Fibroblast of skin of abdomen (primary cell): ENCODE results near the gene ARL11.

ENCODE experiments used
- DNase-seq: peaks from one replicate; pipeline ENCODE4 v3.0.0-alpha.2; 2013

ARL11 gene

DNA sequence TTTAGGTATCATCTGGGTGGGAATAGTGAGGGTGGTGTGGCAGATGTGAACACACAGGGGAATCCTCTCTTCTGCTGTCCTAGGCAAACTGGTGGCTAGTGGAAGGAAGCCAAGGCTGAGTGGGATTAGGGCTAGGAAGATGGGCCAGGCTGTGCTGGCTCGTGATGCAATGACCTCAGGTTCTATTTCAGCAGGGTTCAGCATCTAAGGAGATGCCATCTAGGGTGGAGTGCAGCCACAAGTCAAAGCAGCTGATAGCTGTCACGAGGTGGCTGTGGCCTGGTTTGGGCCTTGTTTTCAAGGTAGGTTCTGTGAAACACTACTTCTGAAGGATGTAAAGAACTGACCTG lies 21.6 kb downstream of the ARL11 start:
- no peak for DNase-seq

DNA sequence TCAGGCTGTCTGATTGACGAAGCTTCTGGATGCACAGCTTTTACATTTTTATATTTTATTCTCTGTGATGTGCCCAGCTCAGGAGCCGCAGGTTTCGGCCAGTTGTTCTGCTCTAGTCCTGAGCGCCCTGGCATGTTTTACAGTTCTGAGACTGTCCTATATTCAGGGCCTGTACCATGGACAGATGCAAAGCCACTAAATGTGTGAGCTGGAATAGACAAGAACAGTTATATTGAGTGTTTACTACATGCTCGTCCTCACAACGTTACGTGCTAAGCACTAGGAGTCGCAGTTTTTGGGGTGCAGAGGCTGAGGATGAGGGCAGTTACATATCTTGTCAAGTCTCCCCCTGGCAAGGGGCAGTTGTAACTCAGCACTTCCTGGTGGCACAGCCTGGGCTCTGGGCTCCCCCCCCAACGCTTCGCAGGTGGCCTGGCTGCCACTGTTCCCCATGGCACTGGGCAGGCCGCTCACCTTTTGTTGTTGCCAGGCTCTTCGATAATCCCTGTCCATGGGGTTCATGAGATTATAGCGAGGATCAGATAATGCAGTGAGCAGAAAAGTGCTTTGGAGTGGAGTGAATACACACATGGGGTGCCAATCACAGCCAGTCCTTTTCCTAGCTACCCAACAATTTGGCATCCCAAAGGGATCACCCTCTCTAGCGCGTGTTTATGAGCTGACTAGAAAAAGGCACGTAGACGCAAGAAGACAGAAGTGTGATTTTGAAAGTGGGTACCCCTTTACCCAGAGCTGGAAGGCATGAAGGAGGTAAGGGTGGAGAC lies 23.5 kb downstream of the ARL11 start:
- DNase-seq, result no peak

DNA sequence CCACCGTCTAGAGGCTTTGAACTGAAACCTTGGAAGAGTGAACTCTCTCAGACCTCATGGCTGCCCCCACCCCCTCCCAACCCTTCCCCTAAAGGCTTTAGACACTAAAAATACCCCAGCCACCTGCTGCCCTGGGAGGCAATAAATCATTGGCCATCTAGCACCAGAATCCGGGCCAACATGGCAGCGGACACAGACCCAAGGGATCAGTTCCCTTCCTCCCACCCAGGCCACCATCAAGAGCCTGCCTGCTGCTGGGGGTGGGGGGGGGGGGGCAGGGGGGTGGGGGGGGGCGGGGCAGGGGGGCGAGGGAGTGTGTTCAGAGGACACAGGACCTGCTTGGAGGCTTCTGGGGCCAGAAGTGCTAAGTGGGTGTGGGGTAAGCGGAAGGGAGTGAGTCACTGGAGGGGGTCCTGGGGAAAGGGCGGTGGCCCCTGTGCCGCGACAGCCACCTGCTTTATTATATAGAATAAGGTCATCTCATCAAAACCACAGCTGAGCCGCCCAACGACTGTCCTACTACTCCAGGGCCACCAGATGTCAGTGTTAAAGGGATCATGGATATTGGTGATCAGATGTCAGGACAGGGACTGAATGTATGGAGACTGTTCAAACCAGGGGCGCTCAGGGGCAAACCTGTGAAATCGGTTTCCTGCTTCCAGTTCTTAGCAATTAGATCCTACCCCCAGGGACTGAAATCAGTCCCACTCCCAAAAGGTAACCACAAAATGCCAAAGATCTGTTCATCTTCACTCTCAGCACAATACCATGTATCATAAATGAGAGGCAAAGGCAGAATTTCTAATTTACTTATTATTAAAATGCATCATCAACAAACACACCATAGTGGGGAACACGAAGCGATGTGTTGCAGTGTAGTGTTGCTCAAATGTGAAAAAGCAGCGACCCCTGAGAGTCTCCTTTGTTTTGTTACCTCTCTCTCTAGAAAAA lies 24.3 kb downstream of the ARL11 start:
- peak; percentile 30 for DNase-seq

DNA sequence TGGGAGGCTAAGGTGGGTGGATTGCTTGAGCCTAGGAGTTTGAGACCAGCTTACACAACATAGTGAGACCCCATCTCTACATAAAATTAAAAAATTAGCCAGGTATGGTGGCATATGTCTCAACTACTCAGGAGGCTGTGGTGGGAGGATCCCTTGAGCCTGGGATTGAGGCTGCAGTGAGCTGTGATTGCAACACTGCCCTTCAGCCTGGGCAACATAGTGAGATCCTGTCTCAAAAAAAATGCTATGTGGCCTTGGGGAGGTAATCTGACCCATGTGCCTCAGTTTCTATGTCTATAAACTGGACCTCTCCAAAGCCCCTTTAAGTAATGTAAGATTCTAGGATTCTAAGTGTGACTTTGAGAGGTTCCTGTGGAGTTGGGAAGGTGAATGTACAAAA lies 25.2 kb downstream of the ARL11 start:
- no peak for DNase-seq

DNA sequence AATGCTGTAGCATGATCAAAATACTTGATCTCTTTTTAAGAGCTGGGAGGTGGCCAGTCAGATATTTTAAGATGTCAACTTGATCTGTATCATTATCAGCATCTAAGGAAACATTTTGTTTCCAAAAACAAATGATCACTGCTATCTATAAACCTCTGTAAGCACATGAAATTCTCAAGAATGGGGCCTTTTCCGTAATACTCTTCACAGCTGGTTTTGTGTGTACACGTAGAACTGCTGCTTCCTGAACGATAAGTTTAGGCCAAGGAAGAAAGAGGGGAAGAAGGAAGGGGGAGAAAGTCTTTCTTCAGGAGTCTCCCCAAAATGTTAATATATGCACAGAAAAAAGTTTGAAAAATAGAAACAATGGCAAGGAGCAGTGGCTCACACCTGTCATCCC lies 25.7 kb downstream of the ARL11 start:
- DNase-seq, result no peak

DNA sequence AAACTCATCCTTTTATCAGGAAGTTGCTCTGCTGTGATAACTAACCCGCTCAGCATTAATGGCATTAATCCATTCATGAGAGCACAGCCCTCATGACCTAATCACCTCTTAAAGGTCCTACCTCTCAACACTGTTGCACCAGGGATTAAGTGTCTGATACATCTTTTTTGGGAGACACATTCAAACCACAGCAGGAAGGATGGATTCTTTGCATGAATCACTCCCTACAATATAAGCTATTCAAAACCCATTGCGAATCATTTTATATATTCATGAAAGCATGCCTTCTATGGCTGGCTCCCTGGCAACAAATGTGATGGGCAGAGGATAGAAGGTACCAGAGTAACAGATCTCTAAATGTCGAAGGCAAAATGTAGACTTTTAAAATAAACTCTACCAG lies 27.6 kb downstream of the ARL11 start:
- DNase-seq, result peak; percentile 51

DNA sequence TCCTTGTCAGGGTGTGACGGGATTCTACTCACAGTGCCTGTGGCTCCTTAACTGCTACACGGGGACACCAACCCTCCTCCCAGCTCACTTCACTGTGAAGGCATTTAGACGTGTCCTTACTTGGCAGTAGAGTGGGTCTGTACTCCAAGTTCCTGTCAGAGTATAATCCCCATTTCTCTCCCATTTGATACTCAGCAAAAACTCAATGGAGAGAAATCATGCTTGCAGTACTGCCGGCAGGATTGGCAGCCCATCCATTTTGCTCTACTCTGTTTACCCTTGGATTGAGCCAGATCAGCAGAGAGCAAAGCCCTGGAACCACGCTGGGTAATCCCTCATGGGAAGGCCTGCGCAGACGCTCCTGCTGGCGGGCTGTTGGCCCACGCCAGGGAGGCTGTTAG lies 28.9 kb downstream of the ARL11 start:
- DNase-seq, result no peak

DNA sequence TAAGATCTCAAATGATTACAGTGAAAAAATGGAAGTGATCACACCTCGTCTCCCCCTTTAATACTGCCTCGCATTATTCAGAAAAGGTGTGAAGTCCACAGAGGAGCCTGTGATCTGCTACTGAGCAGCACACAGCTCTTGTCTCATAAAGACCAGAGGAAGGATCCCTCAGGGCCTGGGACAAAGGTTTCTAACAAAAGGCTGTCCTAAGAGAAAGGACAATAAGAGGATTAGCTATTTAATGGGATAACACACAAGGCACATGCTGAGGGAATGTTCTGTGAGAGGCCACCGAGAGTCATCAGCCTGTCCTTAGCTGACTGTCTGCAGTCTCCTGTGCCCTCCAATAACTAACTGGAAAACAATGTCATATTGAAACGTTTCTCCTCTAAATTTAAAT lies 36.3 kb downstream of the ARL11 start:
- DNase-seq, result no peak

DNA sequence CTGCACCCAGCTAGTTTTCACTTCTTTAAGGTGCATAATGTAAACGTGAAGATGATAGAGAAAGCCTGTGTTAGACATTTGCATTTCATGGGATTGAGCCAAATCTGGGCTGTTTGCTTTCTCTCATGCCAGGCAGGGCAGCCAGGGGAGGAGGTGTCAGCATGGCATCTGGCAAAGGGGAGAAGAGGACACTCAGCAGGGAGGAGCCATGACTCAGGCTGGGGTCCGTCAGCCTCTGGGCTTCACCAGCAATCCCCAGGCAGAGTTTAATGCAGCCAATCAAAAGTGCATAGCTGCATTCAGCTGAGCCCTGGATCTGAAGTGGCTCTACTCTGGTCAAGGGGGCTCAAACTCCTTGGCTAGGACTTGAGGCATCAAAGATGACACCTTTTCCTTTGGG lies 39.5 kb downstream of the ARL11 start:
- no peak for DNase-seq

DNA sequence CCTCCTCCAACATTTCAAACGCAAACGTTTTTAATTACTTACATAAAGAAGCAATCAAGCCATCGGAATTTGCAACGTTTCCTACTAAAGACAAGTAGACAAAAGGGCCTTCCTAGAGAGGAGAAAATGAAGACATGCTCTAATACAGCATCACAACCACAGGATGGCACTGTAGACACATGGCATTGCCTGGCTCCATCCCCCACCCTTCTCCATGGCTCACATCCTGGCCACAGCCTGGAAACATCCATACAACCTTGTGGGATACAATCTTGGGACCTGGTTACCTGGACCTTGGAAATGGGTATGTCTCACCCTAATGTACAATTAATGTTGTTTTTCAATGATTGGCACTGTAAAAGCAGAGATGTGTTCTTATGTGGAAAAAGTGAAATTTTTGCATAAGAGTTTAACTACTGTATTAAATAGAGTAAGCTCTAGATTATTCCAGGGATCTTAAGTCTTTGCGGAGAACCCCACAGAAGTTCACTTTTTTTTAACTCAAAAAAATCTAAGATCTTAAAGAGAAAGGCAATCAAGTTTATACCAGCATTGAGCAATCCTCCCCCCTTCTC lies 41.5 kb downstream of the ARL11 start:
- DNase-seq, result peak; percentile 71

DNA sequence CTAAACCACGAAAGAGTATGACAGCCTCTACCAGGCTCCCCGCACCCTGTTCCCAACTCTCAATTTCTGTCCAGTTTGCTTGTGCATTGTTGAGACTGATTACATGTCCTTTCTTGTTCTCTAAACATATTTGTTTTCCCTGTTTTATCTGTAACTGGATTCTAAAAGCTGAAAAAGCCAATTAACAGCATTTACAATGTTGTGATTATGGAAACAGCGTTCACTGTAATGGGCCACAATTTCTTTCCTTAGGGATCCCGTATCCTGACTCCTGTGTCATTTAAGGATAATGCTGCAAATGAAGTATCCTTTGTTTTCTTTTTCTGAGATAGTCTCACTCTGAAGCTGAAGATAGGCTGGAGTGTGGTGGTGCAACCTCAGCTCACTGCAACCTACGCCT lies 42.5 kb downstream of the ARL11 start:
- DNase-seq, result no peak

DNA sequence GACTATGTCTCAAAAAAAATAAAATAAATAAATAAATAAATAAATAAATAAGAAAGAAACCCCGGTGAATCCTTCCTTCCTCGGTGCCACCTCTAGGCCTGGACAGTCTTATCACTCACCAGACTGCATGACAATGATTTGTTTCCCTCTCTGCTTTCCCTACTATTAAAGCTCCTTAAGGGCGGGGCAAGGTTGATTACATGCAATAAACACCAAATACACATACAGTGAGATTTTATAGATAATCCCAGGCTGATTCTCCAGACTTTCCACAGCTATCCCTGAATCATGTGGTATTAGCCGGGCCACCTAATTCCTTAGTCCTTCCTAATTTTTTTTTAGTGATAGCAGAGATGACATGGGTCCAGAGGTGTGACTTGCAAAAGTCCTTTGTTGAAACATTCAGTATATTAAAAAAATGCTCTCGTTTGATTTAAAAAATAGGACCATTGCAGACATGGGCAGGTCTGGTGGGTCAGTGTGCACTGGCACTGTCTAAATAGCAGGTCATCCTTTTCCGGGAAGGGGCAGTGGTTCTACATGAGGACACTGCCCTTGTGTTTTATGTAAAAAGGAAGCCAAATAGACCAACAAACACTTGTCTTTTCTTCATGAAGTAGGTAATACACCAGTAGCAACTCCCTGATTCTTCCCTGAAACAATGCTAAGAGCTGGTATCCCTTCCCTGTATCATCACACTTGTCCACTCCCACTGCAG lies 48.4 kb downstream of the ARL11 start:
- no peak for DNase-seq

DNA sequence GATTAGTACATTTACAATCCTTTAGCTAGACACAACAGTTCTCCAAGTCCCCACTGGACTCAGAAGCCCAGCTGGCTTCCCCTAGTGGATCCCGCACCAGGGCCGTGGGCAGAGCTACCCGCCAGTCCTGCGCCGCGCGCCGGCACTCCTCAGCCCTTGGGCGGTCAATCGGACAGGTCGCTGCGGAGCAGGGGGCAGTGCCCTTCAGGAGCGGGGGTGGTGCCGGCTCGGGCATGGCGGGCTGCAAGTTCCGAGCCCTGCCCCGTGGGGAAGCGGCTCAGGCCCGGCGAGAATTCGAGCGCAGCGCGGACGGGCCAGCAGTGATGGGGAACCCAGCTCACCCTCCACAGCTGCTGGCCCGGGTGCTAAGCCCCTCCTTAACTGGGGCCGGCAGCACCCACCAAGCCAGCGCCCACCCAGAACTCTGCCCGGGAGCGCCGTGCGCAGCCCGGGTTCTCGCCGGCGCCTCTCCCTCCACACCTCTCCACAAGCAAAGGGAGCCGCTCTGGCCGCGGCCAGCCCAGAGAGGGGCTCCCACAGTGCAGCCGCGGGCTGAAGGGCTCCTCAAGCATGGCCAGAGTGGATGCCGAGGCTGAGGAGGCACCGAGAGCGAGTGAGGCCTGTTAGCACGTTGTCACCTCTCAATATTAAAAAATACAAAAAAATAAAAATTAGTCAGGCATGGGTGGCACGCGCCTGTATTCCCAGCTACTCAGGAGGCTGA lies 50.0 kb downstream of the ARL11 start:
- no peak for DNase-seq

DNA sequence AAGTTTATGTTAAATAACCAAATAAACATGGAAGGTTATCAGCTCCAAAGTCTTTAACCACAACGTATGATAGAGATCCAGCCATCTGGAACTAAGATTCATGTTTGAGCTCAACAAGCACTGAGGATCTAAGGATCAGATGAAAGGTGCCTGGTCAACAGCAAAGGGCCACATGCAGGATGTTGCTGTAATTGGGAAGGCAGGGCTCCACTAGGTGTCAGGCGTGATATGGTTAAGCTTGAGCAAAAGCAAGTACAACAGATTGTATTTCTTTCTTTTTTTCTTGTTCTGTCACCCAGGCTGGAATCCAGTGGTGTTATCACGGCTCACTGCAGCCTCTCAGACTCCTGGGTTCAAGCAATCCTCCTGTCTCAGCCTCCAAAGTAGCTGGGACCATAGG lies 50.9 kb downstream of the ARL11 start:
- DNase-seq, result no peak

DNA sequence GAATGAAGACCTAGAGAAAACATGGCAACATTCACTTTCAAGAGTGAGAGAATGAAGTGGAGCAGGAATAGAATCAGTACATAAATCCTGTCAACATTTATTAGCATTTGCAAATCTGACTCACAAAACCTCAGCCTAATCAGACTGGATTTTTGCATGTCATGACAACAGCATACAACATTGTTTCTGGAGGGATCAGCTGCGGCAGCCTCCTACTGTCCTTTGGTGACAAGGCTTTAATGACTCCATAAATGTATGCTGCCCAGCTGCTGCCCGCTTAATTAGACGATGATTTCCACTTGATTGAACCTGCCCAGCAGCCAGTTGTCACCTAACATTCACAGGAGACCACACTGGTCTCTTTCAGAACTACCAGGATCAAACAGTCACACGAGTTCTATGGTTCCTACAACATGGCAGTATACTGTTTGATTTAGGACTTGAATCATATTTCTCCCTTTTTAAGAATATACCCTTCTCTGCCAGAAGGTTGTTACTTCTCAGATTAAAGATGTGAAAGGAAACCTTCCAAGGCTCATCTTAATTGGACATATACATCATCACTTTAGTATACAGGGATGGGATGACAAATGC lies 53.6 kb downstream of the ARL11 start:
- DNase-seq, result peak; percentile 40
